OCI-M2 (cell line): ENCODE results near the gene TESK2.
"Not testable (repeated sequence)": the region's sequence is repeated elsewhere in the genome, so short reads cannot be mapped to it uniquely, and the experiment has no call there.

Experiments
- DNase-seq: peaks from one replicate; lab custom pipeline; 2025; ENCODE audit not compliant: unreplicated experiment; lab: John Stamatoyannopoulos, UW

TESK2 gene, protein sequence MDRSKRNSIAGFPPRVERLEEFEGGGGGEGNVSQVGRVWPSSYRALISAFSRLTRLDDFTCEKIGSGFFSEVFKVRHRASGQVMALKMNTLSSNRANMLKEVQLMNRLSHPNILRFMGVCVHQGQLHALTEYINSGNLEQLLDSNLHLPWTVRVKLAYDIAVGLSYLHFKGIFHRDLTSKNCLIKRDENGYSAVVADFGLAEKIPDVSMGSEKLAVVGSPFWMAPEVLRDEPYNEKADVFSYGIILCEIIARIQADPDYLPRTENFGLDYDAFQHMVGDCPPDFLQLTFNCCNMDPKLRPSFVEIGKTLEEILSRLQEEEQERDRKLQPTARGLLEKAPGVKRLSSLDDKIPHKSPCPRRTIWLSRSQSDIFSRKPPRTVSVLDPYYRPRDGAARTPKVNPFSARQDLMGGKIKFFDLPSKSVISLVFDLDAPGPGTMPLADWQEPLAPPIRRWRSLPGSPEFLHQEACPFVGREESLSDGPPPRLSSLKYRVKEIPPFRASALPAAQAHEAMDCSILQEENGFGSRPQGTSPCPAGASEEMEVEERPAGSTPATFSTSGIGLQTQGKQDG

DNA sequence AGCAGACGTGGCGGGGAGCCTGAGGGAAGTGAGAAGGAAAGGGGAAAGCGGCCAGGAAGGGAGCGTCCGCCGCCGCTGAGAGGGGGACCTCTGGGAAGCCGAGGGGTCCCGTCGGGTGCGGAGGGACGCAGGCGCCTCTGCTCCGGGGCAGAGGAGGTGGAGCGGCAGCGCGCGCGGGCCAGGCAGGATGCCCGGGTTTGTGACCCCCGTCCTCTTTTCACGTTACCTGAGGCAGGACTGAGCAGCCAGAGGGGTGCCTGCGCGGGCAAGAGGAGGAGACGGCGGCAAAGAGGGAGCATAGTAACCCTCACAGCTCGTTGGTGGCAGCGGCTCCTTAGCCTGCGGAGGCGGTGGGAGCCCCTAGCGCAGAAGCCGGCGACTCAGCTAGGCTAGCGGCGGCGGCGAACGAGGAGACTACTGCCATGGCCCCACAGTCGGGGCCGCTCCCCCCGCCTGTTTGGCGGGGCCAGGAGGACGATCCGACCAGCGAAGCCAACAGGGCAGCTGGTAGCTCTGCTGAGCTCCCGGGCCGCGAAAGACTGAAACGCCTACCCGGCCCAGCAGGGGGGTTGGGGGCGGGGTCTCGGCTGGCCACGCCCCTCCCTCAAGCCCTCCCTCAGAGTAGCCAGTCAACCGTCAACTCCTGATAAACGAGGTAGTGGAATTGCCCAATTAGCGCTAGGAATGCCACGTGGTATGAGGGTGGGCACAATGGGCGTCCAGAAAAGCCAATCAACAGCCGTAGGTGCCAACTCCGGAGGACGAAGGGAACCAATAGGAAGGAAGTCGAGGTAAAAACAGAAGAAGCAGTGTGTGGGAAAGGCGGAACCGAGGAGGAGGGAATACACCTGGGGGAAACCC is at the start of gene TESK2:
TESK2 (minus strand) TSS at position 538 of the 861 bp plus-strand sequence. CDS start 33,378 bp downstream, outside the sequence.
- DNase-seq: peak; percentile 94

DNA sequence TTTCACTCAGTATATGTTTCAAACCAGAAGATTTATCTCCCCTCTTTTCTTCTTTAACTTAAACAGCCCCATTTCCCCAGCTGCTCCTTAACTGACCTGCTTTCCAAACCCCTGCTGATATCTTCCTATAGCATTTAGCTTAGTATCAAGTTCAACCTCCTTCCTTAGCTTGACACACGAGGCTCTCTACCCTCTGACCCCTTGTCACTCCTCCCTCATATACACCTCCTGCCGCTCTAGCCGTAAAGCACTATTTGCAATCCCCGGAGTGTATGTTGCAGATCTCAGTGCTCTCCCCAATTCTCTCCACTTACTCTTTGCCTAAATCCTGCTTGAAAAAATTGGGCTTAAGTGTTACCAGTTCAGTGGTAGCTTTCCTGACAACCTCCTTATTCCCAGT is 45.9 kb upstream of the TESK2 start:
- no peak for DNase-seq

DNA sequence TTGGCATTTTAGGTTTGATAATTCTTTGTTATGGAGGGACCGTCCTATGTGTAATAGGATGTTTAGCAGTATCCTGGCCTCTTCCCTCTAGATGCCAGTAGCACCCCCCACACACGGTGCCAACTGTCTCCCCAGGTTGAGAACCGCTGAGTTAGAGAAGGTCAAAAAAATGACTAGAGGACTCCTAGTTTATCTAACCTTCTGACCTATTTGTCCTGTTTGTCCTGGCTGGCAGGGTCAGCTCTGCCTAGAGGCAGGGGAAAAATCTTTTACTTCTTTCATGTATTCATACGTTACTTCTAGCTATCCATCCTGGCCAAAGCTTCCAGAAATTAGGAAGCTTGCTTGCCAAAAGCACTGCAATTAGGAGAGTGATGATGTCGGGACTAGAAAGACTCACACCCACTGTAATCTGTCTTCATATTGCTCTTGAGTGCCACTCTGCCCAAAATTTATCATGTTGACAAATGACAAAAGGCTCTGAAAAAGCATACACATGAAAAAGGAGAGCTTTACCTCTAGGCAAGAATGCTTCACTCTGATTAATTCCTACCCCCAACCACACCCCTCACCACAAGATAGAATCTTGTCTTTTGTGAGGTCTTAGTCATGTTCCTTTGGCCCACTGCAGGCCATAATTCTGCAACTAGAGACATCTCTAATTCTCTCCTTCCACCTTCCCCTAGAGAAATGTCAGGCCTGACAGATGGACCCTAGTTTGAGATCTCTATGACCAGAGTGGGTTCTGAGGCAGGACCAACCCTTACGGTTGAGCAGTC is 45.2 kb upstream of the TESK2 start:
- no peak for DNase-seq

DNA sequence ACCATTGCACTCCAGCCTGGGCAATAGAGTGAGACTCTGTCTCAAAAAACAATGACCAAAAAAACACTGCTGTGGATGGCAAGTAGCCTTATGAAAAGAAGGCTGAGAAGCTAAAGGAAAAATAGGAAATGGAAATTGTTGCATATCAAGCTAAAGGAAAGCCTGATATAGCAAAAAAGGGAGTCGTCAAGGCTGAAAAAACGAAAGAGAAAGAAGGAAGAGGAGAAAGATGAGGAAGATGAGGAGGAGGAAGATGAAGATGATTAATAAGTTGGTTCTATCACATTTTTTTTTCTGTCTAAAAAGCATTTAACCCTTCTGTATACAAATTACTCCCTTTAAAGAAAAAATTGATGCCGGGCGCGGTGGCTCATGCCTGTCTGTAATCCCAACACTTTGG is 40.9 kb upstream of the TESK2 start:
- no peak for DNase-seq

DNA sequence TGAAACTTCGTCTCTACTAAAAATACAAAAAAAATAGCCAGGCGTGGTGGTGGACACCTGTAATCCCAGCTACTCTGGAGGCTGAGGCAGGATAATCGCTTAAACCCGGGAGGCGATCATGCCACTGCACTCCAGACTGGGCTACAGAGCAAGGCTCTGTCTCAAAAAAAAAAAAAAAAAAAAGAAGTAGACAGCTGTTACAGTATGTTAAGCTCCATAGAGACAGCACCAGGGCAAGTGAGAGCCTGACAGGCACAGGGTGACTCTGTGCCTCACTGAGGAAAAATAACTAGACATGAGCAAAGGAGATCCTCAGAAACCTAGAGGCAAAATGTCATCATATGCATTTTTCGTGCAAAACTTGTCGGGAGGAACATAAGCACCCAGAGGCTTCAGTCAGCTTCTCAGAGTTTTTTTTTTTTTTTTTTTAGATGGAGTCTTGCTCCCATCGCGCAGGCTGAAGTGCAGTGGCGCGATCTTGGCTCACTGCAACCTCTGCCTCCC is 39.7 kb upstream of the TESK2 start:
- DNase-seq: no peak

DNA sequence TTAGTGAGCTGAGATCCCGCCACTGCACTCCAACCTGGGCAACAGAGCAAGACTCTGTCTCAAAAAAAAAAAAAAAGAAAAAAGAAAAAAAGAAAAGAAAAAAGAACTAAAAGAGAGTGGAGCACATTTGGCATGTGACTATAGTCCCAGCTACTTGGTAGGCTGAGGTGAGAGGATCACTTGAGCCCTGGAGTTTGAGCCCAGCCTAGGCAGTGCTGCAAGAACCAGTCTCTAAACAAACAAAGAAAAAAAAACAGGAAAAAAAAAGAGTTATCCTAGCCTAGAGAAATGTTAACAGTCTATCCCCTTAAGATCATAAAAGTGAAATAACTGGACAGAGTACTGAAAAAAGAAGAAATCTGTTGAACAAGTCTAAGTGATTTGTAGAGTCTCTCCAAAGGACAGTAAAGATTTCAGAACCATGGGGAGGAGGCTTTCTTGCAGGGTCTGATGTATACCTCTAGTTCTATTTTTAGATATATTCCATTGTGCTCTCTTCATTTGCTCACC is 35.2 kb upstream of the TESK2 start:
- no peak for DNase-seq

DNA sequence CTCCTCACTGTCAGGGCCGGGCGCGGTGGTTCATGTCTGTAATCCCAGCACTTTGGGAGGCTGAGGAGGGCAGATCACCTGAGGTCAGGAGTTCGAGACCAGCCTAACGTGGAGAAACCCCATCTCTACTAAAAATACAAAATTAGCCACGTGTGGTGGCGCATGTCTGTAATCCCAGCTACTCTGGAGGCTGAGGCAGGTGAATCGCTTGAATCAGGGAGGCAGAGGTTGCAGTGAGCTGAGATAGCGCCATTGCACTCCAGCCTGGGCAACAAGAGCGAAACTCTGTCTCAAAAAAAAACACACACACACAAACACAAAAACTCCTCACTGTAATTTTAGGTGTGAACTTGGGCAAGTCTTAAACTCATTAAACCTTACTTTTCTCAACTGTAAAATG is 33.0 kb upstream of the TESK2 start:
- not testable (repeated sequence) for DNase-seq

DNA sequence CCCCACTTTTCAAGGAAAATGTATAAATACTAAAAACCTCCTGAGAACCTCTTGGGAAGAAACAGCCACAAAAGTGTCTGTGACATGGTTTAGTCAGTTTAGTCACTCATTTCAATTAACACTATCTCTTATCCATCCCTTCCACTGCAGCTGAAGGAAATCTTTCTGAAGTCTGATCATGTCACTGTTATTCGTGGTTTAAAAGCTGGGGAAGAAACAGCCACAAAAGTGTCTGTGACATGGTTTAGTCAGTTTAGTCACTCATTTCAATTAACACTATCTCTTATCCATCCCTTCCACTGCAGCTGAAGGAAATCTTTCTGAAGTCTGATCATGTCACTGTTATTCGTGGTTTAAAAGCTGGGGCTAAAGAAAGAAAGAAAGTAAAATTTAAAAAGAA is 32.6 kb upstream of the TESK2 start:
- not testable (repeated sequence) for DNase-seq

DNA sequence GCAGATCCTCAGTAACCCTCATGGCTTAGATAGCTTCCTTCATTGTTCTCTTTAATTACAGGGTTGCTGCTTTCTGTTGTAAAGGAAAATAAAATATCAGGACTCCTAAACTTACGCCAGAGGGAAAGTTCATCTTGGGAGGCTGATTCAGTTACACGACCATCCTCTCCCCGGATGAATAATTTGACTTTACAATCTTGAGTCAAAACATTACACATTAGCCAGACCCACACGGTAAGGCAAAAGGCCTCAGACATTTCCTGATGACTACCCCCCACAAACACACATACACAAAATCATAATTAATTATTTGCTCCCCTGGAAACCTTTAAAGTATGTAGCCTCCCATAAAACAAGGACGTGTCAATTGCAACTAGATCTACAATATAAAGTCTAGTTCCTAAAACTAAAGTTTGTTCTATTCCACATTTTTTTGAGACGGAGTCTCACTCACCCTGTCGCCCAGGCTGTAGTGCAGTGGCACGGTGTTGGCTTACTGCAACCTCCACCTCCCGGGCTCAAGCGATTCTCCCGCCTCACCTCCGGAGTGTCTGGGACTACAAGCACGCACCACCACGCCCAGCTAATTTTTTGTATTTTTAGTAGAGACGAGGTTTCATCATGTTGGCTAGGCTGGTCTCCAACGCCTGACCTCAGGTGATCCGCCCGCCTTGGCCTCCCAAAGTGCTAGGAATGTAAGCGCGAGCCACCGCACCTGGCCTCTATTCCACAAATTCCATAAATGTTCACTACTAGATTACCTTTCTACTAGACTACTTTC is 31.6 kb upstream of the TESK2 start:
- DNase-seq: no peak

DNA sequence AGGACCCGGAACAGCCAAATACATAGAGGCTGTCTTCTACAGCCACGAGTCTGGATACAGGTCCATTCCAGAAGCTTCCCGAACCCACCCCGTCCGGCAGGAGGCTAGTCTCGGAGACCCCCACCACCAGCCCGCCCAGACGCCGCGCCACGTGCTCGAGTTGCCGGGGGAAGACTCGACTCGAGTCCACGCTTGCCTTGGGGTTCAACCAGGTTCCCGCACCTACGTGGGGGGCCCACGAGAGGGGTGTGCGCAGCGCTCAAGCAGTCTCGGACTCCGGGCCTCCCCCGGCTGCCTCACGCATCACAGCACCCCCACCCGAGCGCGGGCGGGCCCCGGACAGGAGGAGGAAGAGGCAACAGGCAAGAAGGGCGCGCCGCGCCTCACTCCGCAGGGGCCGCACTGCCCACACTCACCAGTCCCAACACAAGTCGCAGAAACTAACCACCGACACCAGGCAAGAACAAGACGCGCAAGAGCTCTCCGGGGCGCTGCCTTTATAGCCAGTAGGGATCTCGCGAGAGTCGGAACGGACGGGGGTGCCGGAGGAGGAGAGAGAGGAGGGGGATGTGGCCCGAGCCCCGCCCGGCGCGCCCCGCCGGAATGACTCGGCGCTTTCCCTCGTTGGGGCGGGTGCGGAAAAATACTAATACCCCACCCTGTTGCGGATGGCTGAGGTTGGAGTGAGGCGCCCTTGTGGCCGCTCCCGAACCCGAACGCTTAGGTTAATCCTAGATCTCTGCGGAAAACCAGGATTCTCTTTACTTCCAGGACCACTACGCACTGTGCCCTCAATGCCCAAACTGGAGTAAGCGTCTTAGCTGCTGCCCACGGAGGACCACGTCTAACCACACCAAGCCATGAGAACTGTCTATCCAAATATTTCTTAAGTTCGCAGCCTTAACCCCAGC is 30.7 kb upstream of the TESK2 start, which contains the start of gene PRDX1:
PRDX1 (minus strand) TSS at position 472 of the 911 bp plus-strand sequence. CDS start 2,841 bp downstream, outside the sequence.
- peak; percentile 73 for DNase-seq

DNA sequence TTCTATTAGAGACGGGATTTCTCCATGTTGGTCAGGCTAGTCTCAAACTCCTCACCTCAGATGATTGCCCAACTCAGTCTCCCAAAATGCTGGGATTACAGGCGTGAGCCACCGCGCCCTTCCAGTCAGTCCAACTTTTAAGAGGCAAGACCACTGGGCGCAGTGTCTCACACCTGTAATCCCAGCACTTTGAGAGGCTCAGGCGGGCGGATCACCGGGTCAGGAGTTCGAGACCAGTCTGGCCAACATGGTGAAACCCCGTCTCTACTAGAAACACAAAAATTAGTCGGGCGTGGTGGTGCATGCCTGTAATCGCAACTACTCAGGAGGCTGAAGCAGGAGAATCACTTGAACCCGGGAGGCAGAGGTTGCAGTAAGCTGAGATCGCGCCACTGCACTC is 28.8 kb upstream of the TESK2 start:
- DNase-seq: not testable (repeated sequence)

DNA sequence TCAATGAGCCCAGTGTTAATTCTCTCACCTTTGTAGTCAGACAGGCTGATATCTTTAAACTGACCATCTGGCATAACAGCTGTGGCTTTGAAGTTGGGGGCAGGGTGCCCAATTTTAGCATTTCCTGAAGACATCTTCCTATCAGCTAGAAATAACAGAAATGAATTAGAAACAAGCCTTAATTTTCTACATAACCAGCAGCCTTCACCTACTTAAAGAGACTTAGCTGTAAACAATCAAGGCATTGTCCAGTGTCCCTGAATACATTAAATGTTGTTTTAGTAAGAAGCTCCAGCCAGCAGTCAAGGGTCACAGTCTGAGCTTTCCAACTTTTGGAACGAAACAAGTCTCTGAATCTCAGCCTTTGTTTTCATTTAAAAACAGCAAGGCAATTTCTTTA is 27.9 kb upstream of the TESK2 start:
- DNase-seq: no peak

DNA sequence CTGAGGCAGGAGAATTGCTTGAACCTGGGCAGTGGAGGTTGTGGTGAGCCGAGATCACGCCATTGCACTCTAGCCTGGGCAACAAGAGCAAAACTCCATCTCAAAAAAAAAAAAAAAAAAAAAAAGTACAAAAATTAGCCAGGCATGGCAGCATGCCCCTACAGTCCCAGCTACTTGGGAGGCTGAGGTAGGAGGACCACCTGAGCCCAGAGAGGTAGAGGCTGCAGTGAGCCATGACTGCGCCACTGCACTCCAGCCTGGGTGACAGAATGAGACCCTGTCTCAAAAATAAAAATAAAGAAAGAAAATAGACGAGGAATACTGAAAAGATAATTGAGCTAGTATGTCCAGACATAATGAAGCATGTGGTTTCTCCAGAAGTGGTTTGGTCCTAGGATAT is 27.4 kb upstream of the TESK2 start:
- DNase-seq: not testable (repeated sequence)

DNA sequence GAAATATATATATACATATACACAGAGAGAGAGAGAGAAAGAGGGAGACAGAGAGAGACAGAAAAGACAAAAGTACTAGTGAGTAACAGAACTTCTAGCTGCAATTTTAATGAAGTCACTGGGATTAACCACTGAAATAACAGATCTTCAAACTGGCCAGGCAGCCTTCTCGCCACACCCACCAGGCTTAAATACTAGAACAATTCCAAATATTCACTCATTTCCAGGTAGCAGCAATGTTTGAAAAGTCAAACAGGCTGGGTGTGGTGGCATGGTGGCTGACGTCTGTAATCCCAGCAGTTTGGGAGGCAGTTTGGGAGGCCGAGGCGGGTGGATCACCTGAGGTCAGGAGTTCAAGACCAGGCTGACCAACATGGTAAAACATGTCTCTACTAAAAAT is 25.5 kb upstream of the TESK2 start:
- DNase-seq: no peak

DNA sequence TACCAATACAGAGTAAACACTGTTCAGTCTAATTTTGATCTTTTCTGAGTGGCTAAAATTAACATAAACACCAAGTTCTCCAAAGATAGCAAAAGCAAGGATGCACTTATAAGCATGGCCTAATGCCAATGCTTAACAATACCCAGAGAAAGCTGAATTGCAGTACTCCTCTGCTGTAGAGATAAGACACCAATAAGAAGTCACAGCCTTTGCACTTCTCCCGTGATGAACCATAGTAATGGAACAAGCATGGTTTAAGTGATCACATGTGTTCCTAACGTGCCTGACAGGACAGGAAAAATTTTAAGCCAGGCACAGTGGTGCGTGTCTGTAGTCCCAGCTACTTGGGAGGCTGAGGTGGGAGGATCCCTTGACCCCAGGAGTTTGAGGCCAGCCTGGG is 25.1 kb upstream of the TESK2 start:
- DNase-seq: no peak

DNA sequence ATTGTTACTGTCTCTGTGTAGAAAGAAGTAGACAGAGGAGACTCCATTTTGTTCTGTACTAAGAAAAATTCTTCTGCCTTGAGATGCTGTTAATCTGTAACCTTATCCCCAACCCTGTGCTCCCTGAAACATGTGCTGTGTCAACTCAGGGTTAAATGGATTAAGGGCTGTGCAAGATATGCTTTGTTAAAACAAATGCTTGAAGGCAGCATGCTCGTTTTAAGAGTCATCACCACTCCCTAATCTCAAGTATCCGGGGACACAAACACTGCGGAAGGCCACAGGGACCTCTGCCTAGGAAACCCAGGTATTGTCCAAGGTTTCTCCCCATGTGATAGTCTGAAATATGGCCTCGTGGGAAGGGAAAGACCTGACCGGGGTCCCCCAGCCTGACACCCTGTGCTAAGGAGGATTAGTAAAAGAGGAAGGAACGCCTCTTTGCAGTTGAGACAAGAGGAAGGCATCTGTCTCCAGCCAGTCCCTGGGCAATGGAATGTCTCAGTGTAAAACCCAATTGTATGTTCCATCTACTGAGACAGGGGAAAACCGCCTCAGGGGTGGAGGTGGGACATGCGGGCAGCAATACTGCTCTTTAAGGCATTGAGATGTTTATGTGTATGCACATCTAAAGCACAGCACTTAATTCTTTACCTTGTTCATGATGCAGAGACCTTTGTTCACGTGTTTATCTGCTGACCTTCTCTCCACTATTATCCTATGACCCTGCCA is 22.7 kb upstream of the TESK2 start:
- not testable (repeated sequence) for DNase-seq

DNA sequence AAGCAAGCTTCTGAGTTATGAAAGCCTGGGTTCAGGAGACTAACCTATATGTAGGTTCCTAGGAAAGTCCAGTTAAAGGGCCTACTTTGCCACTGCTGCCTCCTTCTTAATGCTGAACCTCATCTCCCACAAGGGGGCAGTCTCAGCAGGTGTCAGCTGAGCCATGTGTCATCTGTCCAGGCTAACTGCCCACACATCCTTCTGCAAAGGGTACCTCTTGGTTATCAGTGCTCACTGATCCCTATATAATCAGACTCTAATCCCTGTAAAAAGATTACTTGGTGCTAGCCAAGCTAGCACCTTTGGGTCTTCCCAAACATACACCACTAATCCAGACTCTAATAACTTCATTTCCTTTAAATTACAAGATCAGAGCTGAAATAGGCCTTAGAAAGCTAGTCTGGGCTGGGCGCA is 21.7 kb upstream of the TESK2 start:
- DNase-seq: no peak

DNA sequence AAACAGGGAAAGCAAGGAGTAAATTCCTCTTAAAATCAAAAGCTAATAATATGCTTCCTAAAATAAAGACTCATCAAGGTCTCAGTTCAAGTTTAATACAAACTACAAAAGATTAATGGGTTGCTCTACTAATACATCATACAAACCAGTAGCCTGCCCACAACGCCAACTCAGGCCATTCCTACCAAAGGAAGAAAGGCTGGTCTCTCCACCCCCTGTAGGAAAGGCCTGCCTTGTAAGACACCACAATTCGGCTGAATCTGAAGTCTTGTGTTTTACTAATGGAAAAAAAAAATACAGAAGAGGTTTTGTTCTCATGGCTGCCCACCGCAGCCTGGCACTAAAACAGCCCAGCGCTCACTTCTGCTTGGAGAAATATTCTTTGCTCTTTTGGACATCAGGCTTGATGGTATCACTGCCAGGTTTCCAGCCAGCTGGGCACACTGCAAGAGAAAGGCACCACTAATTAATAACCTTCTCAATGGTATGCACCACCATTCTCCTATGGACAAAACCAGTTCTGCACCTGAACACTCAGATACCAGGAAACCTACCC is 20.1 kb upstream of the TESK2 start:
- no peak for DNase-seq
